SK-N-SH treated with all-trans-retinoic acid at 6 μM for 48 hours (cell line): Measurements from ENCODE around the gene CCNT1.

Experiments used
- ISL1 ChIP-seq: fragments of 250-450 bp; sonication (Bioruptor Pico); IDR thresholded peaks from 2 replicates; pipeline ENCODE4 v2.1.2; 2022; ENCODE audit warnings: mild to moderate bottlenecking, moderate library complexity
- ZFP3 ChIP-seq: fragments of 250-450 bp; sonication (Bioruptor Pico); IDR thresholded peaks from 2 replicates; pipeline ENCODE4 v1.5.0; 2020; ENCODE audit warnings: mild to moderate bottlenecking, moderate library complexity
- TF ChIP-seq, protein P1 (sequence below): fragments of 250-450 bp; sonication (Bioruptor Pico); IDR thresholded peaks from 2 replicates; pipeline ENCODE4 v1.8.0; 2020; ENCODE audit warnings: mild to moderate bottlenecking, moderate library complexity, borderline replicate concordance

GRCh38 chr12:48739618-48740269 is 23.2 kb upstream of the CCNT1 start:
- TF ChIP-seq, protein P1, sequence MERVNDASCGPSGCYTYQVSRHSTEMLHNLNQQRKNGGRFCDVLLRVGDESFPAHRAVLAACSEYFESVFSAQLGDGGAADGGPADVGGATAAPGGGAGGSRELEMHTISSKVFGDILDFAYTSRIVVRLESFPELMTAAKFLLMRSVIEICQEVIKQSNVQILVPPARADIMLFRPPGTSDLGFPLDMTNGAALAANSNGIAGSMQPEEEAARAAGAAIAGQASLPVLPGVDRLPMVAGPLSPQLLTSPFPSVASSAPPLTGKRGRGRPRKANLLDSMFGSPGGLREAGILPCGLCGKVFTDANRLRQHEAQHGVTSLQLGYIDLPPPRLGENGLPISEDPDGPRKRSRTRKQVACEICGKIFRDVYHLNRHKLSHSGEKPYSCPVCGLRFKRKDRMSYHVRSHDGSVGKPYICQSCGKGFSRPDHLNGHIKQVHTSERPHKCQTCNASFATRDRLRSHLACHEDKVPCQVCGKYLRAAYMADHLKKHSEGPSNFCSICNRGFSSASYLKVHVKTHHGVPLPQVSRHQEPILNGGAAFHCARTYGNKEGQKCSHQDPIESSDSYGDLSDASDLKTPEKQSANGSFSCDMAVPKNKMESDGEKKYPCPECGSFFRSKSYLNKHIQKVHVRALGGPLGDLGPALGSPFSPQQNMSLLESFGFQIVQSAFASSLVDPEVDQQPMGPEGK (CRISPR knock-in tag) = no peak
- no peak for TF ChIP-seq ISL1 (CRISPR knock-in tag)
- no peak for TF ChIP-seq ZFP3
